DOHH2 (cell line): ENCODE measurements around the gene BRMS1L.
"Not testable (repeated sequence)": the region's sequence is repeated elsewhere in the genome, so short reads cannot be mapped to it uniquely, and the experiment has no call there.

ENCODE experiments used
- H3F3A ChIP-seq: fragments of 200-600 bp; sonication (generic), shearing (Covaris generic); 2 replicates; pipeline ENCODE4 v1.6.0; 2016; ENCODE audit warnings: antibody characterized with exemption, mild to moderate bottlenecking; ENCODE audit not compliant: control insufficient read depth, insufficient read depth
- H3K27ac ChIP-seq: fragments of 200-600 bp; sonication (generic); 2 replicates; pipeline ENCODE4 v1.5.1; 2014; ENCODE audit warnings: low read depth, mild to moderate bottlenecking, low read length, moderate library complexity
- H3K27me3 ChIP-seq: fragments of 200-600 bp; sonication (generic); 2 replicates; pipeline ENCODE4 v1.6.1; 2014; ENCODE audit warnings: mild to moderate bottlenecking, low read length, mixed read lengths; ENCODE audit not compliant: control insufficient read depth
- H3K36me3 ChIP-seq: fragments of 200-600 bp; sonication (generic); 2 replicates; pipeline ENCODE4 v1.6.1; 2014; ENCODE audit warnings: mild to moderate bottlenecking, low read length, moderate library complexity, mixed read lengths; ENCODE audit not compliant: control insufficient read depth
- H3K4me1 ChIP-seq: fragments of 200-600 bp; sonication (generic); 2 replicates; pipeline ENCODE4 v1.6.1; 2014; ENCODE audit warnings: mild to moderate bottlenecking, low read length, mixed read lengths; ENCODE audit not compliant: control insufficient read depth
- H3K4me2 ChIP-seq: fragments of 200-600 bp; sonication (generic); 2 replicates; pipeline ENCODE4 v1.6.0; 2014; ENCODE audit warnings: mild to moderate bottlenecking, low read length, moderate library complexity
- H3K4me3 ChIP-seq: fragments of 200-600 bp; sonication (generic); 2 replicates; pipeline ENCODE4 v1.5.1; 2014; ENCODE audit warnings: mild to moderate bottlenecking, low read length, mixed read lengths
- H3K79me2 ChIP-seq: fragments of 200-600 bp; sonication (generic); 2 replicates; pipeline ENCODE4 v1.6.1; 2014; ENCODE audit warnings: mild to moderate bottlenecking, low read length, mixed read lengths; ENCODE audit not compliant: control insufficient read depth
- H3K9me2 ChIP-seq: fragments of 200-600 bp; sonication (generic); replicated peaks from 2 replicates; pipeline ENCODE4 v1.6.1; 2014; ENCODE audit warnings: mild to moderate bottlenecking, low read length, mixed read lengths; ENCODE audit not compliant: control insufficient read depth
- H3K9me3 ChIP-seq: fragments of 200-600 bp; sonication (generic); 2 replicates; pipeline ENCODE4 v1.6.1; 2014; ENCODE audit warnings: antibody characterized with exemption, low read length, mixed read lengths; ENCODE audit not compliant: control insufficient read depth, insufficient read depth
- H4K20me1 ChIP-seq: fragments of 200-600 bp; sonication (generic); 2 replicates; pipeline ENCODE4 v1.6.0; 2014; ENCODE audit warnings: low read depth, mild to moderate bottlenecking, antibody characterized with exemption, low read length, moderate library complexity; ENCODE audit not compliant: control insufficient read depth, insufficient read depth
- CTCF ChIP-seq: fragments of 200-600 bp; sonication (generic); IDR thresholded peaks from one replicate; pipeline ENCODE4 v1.5.1; 2014; ENCODE audit warnings: antibody characterized with exemption, mild to moderate bottlenecking, low read depth, low read length; ENCODE audit not compliant: poor library complexity, severe bottlenecking
- EZH2phosphoT487 ChIP-seq: fragments of 200-600 bp; sonication (generic); IDR thresholded peaks from 2 replicates; pipeline ENCODE4 v1.6.1; 2017; ENCODE audit warnings: borderline replicate concordance, mild to moderate bottlenecking, antibody characterized with exemption, low read length, moderate library complexity, mixed read lengths

The BRMS1L gene

DNA sequence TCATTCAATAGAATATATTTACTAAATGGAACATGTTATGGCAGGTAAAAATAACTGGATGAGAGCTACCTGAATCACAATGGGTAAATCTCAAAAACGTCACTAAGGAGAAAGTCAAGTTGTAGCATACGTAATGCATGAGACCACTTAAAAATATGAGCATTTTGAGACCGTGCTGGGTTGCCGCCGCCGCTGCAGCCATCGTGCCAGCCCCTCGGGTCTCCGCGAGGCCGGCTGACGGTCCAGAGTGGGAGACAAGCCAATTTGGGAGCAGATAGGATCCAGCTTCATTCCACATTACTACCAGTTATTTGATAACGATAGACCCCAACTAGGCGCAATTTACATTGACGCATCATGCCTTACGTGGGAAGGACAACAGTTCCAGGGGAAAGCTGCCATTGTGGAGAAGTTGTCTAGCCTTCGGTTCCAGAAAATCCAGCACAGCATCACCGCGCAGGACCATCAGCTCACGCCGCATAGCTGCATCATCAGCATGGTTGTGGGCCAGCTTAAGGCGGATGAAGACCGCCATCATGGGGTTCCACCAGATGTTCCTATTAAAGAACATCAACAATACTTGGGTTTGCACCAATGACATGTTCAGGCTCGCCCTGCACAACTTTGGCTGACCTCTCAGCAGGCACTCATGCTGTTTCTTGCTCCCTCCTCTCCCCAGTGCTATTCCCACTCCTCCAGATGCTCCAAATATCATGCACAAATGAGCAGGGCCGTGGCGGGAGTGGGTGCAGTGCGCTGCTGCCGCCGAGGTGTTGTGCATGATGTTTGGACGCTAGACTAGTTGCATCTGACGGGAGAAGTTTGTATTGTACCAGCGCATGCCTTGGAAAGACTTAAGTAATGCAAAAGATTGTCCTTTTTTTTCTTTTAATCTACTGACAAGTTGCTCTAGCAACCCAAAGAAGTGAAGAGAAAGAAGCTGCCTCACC, 6.3 kb upstream of the BRMS1L start:
- H3K27ac ChIP-seq, result no peak overlapping the region
- H3K4me3 ChIP-seq, result no peak overlapping the region
- H3K4me1 ChIP-seq, result no peaks in the 10 kb centered on the region
- H3K9me3 ChIP-seq, result no peaks in the 10 kb centered on the region
- no peak overlapping the region for H3K4me2 ChIP-seq
- no peaks in the 10 kb centered on the region for H3K36me3 ChIP-seq
- no peaks in the 10 kb centered on the region for H3K9me2 ChIP-seq
- H3K27me3 ChIP-seq, result no peaks in the 10 kb centered on the region; the same call in 1 of the 2 replicates
- TF ChIP-seq EZH2phosphoT487 (no peak), CTCF (no peak)
- H4K20me1 ChIP-seq, result no peaks in the 10 kb centered on the region
- peaks cover 5% of the 10 kb centered on the region; the same call in 1 of the 2 replicates for H3F3A ChIP-seq
- no peaks in the 10 kb centered on the region for H3K79me2 ChIP-seq

GRCh38 chr14:35821564-35822411, 4.3 kb upstream of the BRMS1L start:
- H3K27me3 ChIP-seq, result no peaks in the 10 kb centered on the region; the same call in 1 of the 2 replicates
- no peak overlapping the region for H3K4me2 ChIP-seq
- H3K79me2 ChIP-seq, result peaks cover 5% of the 10 kb centered on the region
- H3K9me2 ChIP-seq, result no peaks in the 10 kb centered on the region
- H3K4me1 ChIP-seq, result no peaks in the 10 kb centered on the region; the same call in 1 of the 2 replicates
- no peaks in the 10 kb centered on the region for H4K20me1 ChIP-seq
- TF ChIP-seq CTCF, result peak; percentile 96
- no peak for TF ChIP-seq EZH2phosphoT487
- peaks cover 5% of the 10 kb centered on the region; the same call in 1 of the 2 replicates for H3F3A ChIP-seq
- H3K4me3 ChIP-seq, result no peak overlapping the region
- H3K9me3 ChIP-seq, result no peaks in the 10 kb centered on the region
- H3K27ac ChIP-seq, result no peak overlapping the region
- peaks cover 3% of the 10 kb centered on the region; the same call in 1 of the 2 replicates for H3K36me3 ChIP-seq

GRCh38 chr14:35822501-35822900, 3.6 kb upstream of the BRMS1L start:
- no peak for TF ChIP-seq EZH2phosphoT487
- H3K79me2 ChIP-seq, result peaks cover 12% of the 10 kb centered on the region

GRCh38 chr14:35824446-35825165, 1.5 kb upstream of the BRMS1L start:
- not testable (repeated sequence) for H3K9me3 ChIP-seq, H3K4me1 ChIP-seq, H3K36me3 ChIP-seq, H3K27ac ChIP-seq, H4K20me1 ChIP-seq, H3K27me3 ChIP-seq, H3K9me2 ChIP-seq, H3F3A ChIP-seq
- Histone ChIP-seq H3K79me2 (peaks cover 26% of the 10 kb centered on the region), H3K4me3 (peak overlapping the region; percentile 90), H3K4me2 (peak overlapping the region; percentile 52; the same call in 1 of the 2 replicates)

More at GRCh38 chr14:35822501-35822900, 3.6 kb upstream of the BRMS1L start:
- no peaks in the 10 kb centered on the region for H3K9me2 ChIP-seq
- H3K4me1 ChIP-seq, result peaks cover 7% of the 10 kb centered on the region
- H4K20me1 ChIP-seq, result no peaks in the 10 kb centered on the region
- H3K27ac ChIP-seq, result no peak overlapping the region
- H3K36me3 ChIP-seq, result peaks cover 3% of the 10 kb centered on the region; the same call in 1 of the 2 replicates
- peaks cover 5% of the 10 kb centered on the region; the same call in 1 of the 2 replicates for H3F3A ChIP-seq
- no peaks in the 10 kb centered on the region for H3K27me3 ChIP-seq
- H3K9me3 ChIP-seq, result no peaks in the 10 kb centered on the region
- no peak overlapping the region for H3K4me2 ChIP-seq
- H3K4me3 ChIP-seq, result no peak overlapping the region
